Left colon (tissue), 2 donors: Measurements from ENCODE around the gene CD55. TPM values are rescaled to one million over a fixed set of nuclear protein-coding genes. Genes with fewer than 3 reads are reported as not detected.

Experiments
- ATAC-seq: fragments of 200-7000 bp; cut with Tn5 transposase; one replicate; pipeline ENCODE4 v1.9.1; 2020; ENCODE audit warnings: mild to moderate bottlenecking, moderate library complexity
- DNase-seq, 2 donors: peaks; one replicate each; pipeline ENCODE4 v3.0.0-alpha.2; 2020
- intact Hi-C, 2 donors: fragments of 100-400 bp; cut with DNase I in 1 of 2; cut with micrococcal nuclease in 1 of 2; formaldehyde crosslinking; loops; one replicate each; pipeline versions ENCODE4 v1.11.2 to v1.14.0; 2022; cut with DNase I, micrococcal nuclease
- total RNA-seq, 2 donors: library from RNA; stranded (reverse); fragmentation: NEBNext Ultra II Directional; extraction: Animal tissue kit (Norgen Biotek cat#: 25700); gene quantifications; one replicate each; pipeline ENCODE4 v1.2.1, GENCODE V29; 2021
- donor health status: DM: no; HTN: no; CAD: no.
- donor health status: DM: yes; HTN: yes; CAD: no.

Gene CD55
- total RNA-seq, 2 donors from 2014 or later, result 44.0 to 75.4 TPM

DNA sequence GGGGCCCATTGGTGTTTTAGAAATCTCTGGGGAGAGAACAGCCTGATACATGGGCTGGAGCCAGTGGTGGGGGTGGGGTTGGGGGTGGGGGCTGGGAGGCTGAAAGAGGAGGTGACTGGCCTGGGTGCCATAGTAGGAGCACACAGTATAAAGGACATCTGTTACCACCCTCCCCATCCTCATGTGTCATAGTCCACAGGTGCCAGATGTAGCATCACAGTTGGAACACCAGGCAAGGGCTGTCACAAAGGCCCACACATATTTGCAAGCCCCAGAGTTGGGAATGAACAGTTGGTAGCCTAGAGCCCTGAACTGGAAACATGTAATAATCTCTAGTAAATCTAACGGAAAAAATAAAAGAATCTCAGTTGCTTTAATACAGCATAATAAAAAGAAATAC lies 77.5 kb downstream of the CD55 start:
- intact Hi-C loops, result no loop called here
- ATAC-seq (no peak), DNase-seq (no peak)

DNA sequence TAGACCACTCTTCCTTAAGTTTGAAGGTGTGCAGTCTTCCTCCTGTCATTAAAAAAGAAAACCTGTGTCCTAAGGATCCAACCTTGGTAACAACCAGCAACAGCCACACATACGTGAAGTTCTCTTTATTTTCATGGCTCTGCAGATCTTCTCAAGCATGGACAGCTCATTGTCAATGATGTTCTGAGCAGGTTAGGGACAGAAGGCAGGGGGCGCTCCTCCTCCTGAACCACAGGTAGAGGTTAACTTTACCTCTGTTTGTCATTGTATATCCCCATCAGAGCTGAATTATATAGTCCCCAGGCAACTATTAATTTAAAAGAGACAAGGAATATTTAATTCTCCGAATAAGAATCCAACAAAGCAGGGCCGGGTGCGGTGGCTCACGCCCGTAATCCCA lies 80.1 kb downstream of the CD55 start:
- ATAC-seq (no peak), DNase-seq (no peak)
- intact Hi-C loops, result no loop called here

DNA sequence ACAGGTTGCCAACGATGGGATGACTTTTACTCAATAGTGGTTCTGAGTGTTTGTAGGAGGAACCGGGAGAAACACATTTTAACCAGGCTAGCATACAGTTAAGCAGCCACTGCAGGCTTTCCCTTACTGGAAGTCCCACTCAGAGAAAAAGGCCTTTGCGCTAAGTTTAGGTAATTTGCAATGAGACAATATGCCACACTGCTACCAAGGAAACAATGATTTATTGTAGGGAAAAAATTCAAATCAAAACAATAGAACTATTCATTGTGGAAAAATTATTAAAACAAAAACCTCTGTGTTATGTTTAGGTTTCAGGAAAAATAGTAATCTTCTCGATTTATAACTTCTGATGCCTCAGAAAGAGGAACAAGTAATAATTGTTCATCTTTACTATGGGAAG lies 81.3 kb downstream of the CD55 start:
- DNase-seq (no peak), ATAC-seq (no peak)
- intact Hi-C loops, result no loop called here

DNA sequence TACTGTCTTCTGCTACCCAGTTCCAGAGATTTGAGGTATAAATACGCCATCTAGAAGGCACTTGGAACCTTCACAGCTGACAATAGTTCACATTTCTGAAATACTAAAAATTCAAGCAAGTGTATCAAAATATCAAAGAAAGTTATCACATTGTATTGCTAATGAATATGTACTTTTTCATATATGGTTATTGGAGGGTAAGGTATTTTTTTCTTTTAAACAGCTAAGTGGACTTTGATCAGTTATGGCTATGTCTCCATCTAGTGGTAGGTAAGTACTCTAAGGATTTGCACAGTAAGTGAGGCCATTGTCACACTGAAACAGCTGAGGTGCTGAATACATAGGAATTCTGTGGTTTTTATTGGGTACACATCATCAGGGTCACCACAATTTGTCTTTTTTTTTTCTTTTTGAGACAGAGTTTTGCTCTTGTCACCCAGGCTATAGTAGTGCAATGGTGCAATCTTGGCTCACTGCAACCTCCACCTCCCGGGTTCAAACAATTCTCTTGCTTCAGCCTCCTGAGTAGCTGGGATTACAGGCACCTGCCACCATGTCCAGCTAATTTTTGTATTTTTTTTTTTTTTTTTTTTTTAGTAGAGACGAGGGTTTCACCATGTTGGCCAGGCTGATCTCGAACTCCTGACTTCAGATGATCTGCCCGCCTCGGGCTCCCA lies 83.5 kb downstream of the CD55 start:
- intact Hi-C loops, result loop anchor here in 1 of 2 donors (1.0 kb wide), 1 partner anchor 322 kb away; no protein-coding TSS in a partner anchor
- DNase-seq (no peak), ATAC-seq (peak; percentile 87)

DNA sequence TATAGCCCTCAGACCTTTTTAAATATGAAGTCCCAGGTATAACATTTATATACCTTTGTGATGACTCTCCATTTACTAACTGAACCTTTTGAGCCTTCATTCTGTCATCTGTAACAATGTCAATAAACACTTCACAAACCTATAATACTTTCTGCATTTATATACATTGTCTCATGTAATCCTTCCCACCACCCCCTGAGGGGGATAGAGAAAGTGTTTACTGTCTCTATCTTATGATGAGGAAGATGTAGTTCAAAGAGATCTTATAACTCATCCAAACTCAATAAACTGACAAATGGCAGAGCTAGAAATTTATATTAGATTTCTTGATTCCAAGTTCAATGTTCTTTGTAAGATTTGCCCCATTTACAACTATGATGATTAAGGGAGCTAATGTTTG lies 84.3 kb downstream of the CD55 start:
- intact Hi-C loops, result loop anchor here in 1 of 2 donors (1.0 kb wide), 1 partner anchor 323 kb away; no protein-coding TSS in a partner anchor
- DNase-seq (no peak), ATAC-seq (no peak)

DNA sequence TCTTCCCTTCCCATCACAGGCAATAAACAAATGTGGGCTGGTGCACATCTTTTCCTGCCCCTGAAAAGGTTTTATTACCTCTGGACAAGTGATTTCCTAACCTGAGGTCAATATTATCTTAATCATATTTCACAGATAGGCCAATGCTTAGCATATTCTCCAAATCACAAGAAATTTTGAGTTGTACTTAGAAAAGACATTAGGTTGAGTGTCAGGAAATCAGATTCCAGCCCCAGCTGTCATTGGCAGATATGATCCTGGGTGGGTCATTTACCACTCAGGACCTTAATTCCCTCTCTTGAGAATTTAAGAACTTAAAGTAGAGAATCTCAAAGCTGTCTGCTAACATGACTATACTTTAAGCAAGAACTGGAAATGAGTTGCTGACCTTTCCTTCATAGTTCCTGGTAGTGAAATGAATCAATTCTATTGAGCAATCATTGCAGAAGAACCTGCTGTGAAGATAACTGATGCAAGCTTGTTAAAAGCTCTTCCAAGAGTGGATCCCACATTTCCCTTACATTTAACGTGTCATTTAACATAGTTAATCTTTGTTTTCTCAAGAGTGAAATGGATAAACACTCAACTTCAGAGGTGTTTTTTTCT lies 86.3 kb downstream of the CD55 start:
- DNase-seq (no peak), ATAC-seq (no peak)
- intact Hi-C loops, result no loop called here

Other genes with a start within 250 kb of the CD55 start
- 10 to 100 TPM in 1 of 2 donors, 1 to 10 TPM in 1; 5.0 to 20.8 TPM for gene C4BPB, start 232.8 kb upstream of the CD55 start, total RNA-seq
- 1 to 10 TPM; 3.4 to 4.5 TPM for gene C4BPA, start 217.4 kb upstream of the CD55 start, total RNA-seq
- under 1 TPM; 0.15 to 0.53 TPM for gene CR2, start 132.7 kb downstream of the CD55 start, total RNA-seq
- 1 to 10 TPM in 1 of 2 donors, under 1 TPM in 1; 0.76 to 2.7 TPM for gene CR1, start 174.5 kb downstream of the CD55 start, total RNA-seq